ENCODE data around the gene FXYD4.

DNA sequence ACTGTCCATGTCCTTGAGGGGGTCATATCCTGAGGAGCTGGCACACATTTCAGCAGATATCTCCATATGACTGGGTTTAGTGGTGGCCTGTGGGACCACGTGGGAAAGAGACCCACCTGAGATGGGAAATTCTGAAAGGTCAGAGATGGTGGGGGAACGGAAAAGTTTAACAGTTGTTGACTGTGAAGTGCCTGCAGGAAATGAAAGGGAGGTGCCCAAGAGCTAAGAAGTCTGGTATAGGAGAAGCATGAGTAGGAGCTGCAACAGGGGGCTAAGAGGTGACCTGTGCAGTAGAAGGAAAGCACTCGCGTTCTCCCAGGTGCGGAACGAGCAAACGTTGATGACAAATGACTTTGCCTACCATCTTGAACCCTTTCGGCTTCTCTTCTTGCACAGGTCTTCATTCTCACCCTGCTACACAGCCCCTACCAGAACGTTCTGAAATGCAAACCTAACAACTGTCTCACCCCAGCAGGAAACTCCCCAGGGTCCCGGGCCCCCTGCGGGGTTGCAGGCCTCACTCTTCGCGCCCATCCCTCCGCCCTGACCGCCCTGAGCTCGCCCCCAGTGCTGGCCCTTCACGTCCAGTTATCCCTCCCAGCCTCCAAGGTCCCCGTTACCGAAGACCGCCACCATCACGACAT lies 9.8 kb upstream of the FXYD4 start:
- TF ChIP-seq ZNF274 (IDR thresholded peaks at IDR 0.05; ENCODE audit: low read depth, low read length) (no peak), SUZ12 (IDR thresholded peaks at IDR 0.05; ENCODE audit: extremely low read depth, insufficient read depth, insufficient read length) (no peak)

All from NT2/D1 (cell line).